NAMALWA (cell line): Measurements from ENCODE around the gene TENM4.

Source experiments
- DNase-seq: peaks from one replicate; pipeline ENCODE4 v3.0.0-alpha.2; 2015; ENCODE audit warnings: low spot score

The TENM4 gene

GRCh38 chr11:79418241-79418640 is 22.6 kb downstream of the TENM4 start:
- no peak for DNase-seq

- DNase-seq, result no peak
Observed at GRCh38 chr11:79417069-79417920, 23.5 kb downstream of the TENM4 start.

- DNase-seq, result no peak
Observed at GRCh38 chr11:79415912-79416311, 24.9 kb downstream of the TENM4 start.

- DNase-seq, result no peak
Observed at GRCh38 chr11:79415411-79415810, 25.4 kb downstream of the TENM4 start.

- no peak for DNase-seq
Observed at GRCh38 chr11:79414644-79415317, 26.0 kb downstream of the TENM4 start.

- no peak for DNase-seq
Observed at GRCh38 chr11:79414041-79414440, 26.8 kb downstream of the TENM4 start.

GRCh38 chr11:79413268-79413667 is 27.6 kb downstream of the TENM4 start:
- no peak for DNase-seq

GRCh38 chr11:79412761-79413160 is 28.1 kb downstream of the TENM4 start:
- DNase-seq, result no peak

- DNase-seq, result no peak
Observed at GRCh38 chr11:79409330-79409729, 31.5 kb downstream of the TENM4 start.

GRCh38 chr11:79406376-79406775 is 34.5 kb downstream of the TENM4 start:
- DNase-seq, result peak; percentile 35

- DNase-seq, result no peak
Observed at GRCh38 chr11:79404806-79405205, 36.0 kb downstream of the TENM4 start.

- DNase-seq, result no peak
Observed at GRCh38 chr11:79404325-79404724, 36.5 kb downstream of the TENM4 start.

GRCh38 chr11:79403839-79404238 is 37.0 kb downstream of the TENM4 start:
- DNase-seq, result no peak

- DNase-seq, result no peak
Observed at GRCh38 chr11:79402912-79403311, 37.9 kb downstream of the TENM4 start.

- DNase-seq, result peak; percentile 45
Observed at GRCh38 chr11:79400717-79401330, 40.0 kb downstream of the TENM4 start.

- DNase-seq, result no peak
Observed at GRCh38 chr11:79400206-79400605, 40.6 kb downstream of the TENM4 start.

- no peak for DNase-seq
Observed at GRCh38 chr11:79397252-79397651, 43.6 kb downstream of the TENM4 start.

GRCh38 chr11:79396674-79397073 is 44.2 kb downstream of the TENM4 start:
- DNase-seq, result no peak

GRCh38 chr11:79396001-79396400 is 44.8 kb downstream of the TENM4 start:
- no peak for DNase-seq

- DNase-seq, result no peak
Observed at GRCh38 chr11:79393362-79394043, 47.3 kb downstream of the TENM4 start.

- no peak for DNase-seq
Observed at GRCh38 chr11:79392161-79392560, 48.7 kb downstream of the TENM4 start.

GRCh38 chr11:79390923-79391322 is 49.9 kb downstream of the TENM4 start:
- no peak for DNase-seq
